Brain microvascular endothelial cell (primary cell): ENCODE results near the gene SLC29A3.

Experiments used
- DNase-seq: peaks from one replicate; pipeline ENCODE4 v3.0.0-alpha.2; 2020
- H3K27ac ChIP-seq: fragments of 250-450 bp; sonication (Bioruptor Pico); 2 replicates; pipeline ENCODE4 v1.5.1; 2020; ENCODE audit warnings: mild to moderate bottlenecking, moderate library complexity
- H3K27me3 ChIP-seq: fragments of 250-450 bp; sonication (Bioruptor Pico); replicated peaks from 2 replicates; pipeline ENCODE4 v1.5.1; 2020; ENCODE audit warnings: mild to moderate bottlenecking
- H3K36me3 ChIP-seq: fragments of 250-450 bp; sonication (Bioruptor Pico); replicated peaks from 2 replicates; pipeline ENCODE4 v1.5.1; 2020; ENCODE audit warnings: mild to moderate bottlenecking
- H3K4me3 ChIP-seq: 2 replicates; pipeline ENCODE4 v1.5.1; 2011; ENCODE audit warnings: low read depth, mild to moderate bottlenecking, control low read depth, low read length, moderate library complexity
- CTCF ChIP-seq: IDR thresholded peaks from 2 replicates; pipeline ENCODE4 v1.5.1; 2011; ENCODE audit warnings: low read depth, mild to moderate bottlenecking, moderate library complexity, low read length, control low read depth, inconsistent platforms; ENCODE audit errors: missing control alignments
- in situ Hi-C: cut with HindIII; loops from 2 replicates; pipeline ENCODE4 v1.10.0; 2017; ENCODE audit warnings: low sequenced_read_pairs, low pct_ligation_motif_present

The SLC29A3 gene

GRCh38 chr10:71383972-71384687 is 65.1 kb downstream of the SLC29A3 start:
- Histone ChIP-seq H3K36me3 (no peaks in the 10 kb centered on the region), H3K4me3 (no peak overlapping the region), H3K27me3 (peaks cover 8% of the 10 kb centered on the region), H3K27ac (no peak overlapping the region)
- peak; percentile 40 for DNase-seq
- in situ Hi-C loops, result no loop called here
- peak; percentile 96 for TF ChIP-seq CTCF

GRCh38 chr10:71388171-71388570 is 69.1 kb downstream of the SLC29A3 start:
- in situ Hi-C loops, result no loop called here
- Histone ChIP-seq H3K27ac (no peak overlapping the region), H3K4me3 (no peak overlapping the region), H3K27me3 (peaks cover 38% of the 10 kb centered on the region), H3K36me3 (no peaks in the 10 kb centered on the region)
- no peak for TF ChIP-seq CTCF
- DNase-seq, result no peak

GRCh38 chr10:71388583-71389310 is 69.7 kb downstream of the SLC29A3 start:
- H3K36me3 ChIP-seq, result no peaks in the 10 kb centered on the region
- in situ Hi-C loops, result no loop called here
- peaks cover 38% of the 10 kb centered on the region for H3K27me3 ChIP-seq
- H3K4me3 ChIP-seq, result no peak overlapping the region
- DNase-seq, result no peak
- TF ChIP-seq CTCF, result no peak
- no peak overlapping the region for H3K27ac ChIP-seq

GRCh38 chr10:71389768-71390460 is 70.9 kb downstream of the SLC29A3 start:
- H3K36me3 ChIP-seq, result no peaks in the 10 kb centered on the region
- DNase-seq, result no peak
- no peak overlapping the region for H3K4me3 ChIP-seq
- H3K27me3 ChIP-seq, result peaks cover 45% of the 10 kb centered on the region
- in situ Hi-C loops, result no loop called here
- H3K27ac ChIP-seq, result no peak overlapping the region
- no peak for TF ChIP-seq CTCF

- no peak for DNase-seq
- in situ Hi-C loops, result no loop called here
- Histone ChIP-seq H3K36me3 (no peaks in the 10 kb centered on the region), H3K27ac (no peak overlapping the region), H3K4me3 (no peak overlapping the region), H3K27me3 (peaks cover 49% of the 10 kb centered on the region)
- TF ChIP-seq CTCF, result no peak
Measured at GRCh38 chr10:71390461-71390835, 71.4 kb downstream of the SLC29A3 start.
